Right lobe of liver (tissue), 6 donors: Measurements from ENCODE around the gene ZNF117. TPM values are rescaled to one million over a fixed set of nuclear protein-coding genes. Genes with fewer than 3 reads are reported as not detected.

Experiments
- ATAC-seq, 4 donors: fragments of 200-7000 bp; cut with Tn5 transposase; one replicate each; pipeline ENCODE4 v1.9.1; 2020; ENCODE audit warnings: mild to moderate bottlenecking in 4 of 4, moderate library complexity in 4 of 4
- DNase-seq, 3 donors: peaks; one replicate each; pipeline ENCODE4 v3.0.0-alpha.2; 2020
- H3K27ac ChIP-seq, 3 donors: fragments of 200-600 bp; one replicate each; pipeline ENCODE4 v1.8.0; 2022
- H3K27me3 ChIP-seq, 2 donors: fragments of 200-600 bp; one replicate each; pipeline ENCODE4 v1.8.0; 2022
- H3K36me3 ChIP-seq, 4 donors: fragments of 200-600 bp; sonication (generic) in 1 of 4; one replicate each; pipeline versions ENCODE4 v1.5.1 to v1.8.0; 2017 to 2022; ENCODE audit warnings: control low read depth in 1 of 4
- H3K4me1 ChIP-seq, 4 donors: fragments of 200-600 bp; sonication (generic) in 1 of 4; one replicate each; pipeline versions ENCODE4 v1.5.1 to v1.8.0; 2017 to 2022; ENCODE audit warnings: control low read depth in 1 of 4
- H3K4me3 ChIP-seq, 3 donors: fragments of 200-600 bp; one replicate each; pipeline ENCODE4 v1.8.0; 2022
- H3K9me3 ChIP-seq, 4 donors: fragments of 200-600 bp; sonication (generic) in 1 of 4; one replicate each; pipeline versions ENCODE4 v1.5.1 to v1.8.0; 2017 to 2022; ENCODE audit warnings: control low read depth in 1 of 4
- POLR2A ChIP-seq: fragments of 450-650 bp; IDR thresholded peaks from one replicate; pipeline ENCODE4 v1.6.1; 2017; ENCODE audit warnings: antibody characterized with exemption, mild to moderate bottlenecking
- WGBS: methylation state at CpG from one replicate; pipeline ENCODE4 v1.1.6; 2018; ENCODE audit warnings: low coverage, low lambda C conversion rate; ENCODE audit not compliant: insufficient coverage; ENCODE audit errors: missing lambda C conversion rate; 5-methylcytosine and 5-hydroxymethylcytosine counted together
- intact Hi-C, 2 donors: fragments of 100-400 bp; cut with DNase I; formaldehyde crosslinking; loops; one replicate each; pipeline versions ENCODE4 v1.11.2 to v1.14.1; 2022
- total RNA-seq, 6 experiments: library from RNA; depleted of rRNA in 2 of 6; stranded (reverse); fragments of >200 nt in 2 of 6; fragmentation: NEBNext Ultra II Directional in 3 of 6; extraction: Animal tissue kit (Norgen Biotek cat#: 25700) in 3 of 6; gene quantifications; one replicate each; pipeline versions ENCODE4 v1.1.0 to v1.2.4, GENCODE V29; 2016 to 2023
- TF ChIP-seq, protein P1 (sequence below), 4 donors: fragments of 200-600 bp in 3 of 4; fragments of 450-650 bp in 1 of 4; IDR thresholded peaks; one replicate each; pipeline versions ENCODE4 v1.5.1 to v1.8.0; 2016 to 2022; ENCODE audit warnings: antibody characterized with exemption in 4 of 4, mild to moderate bottlenecking in 2 of 4
- donor health status: DM: no; HTN: yes; CAD: no.
- donor health status: DM: no; HTN: no; CAD: no.
- donor health status: DM: no; HTN: no; CAD: no.
- donor health status: DM: no; HTN: yes; CAD: no.
- donor health status: DM: no; HTN: yes; CAD: no.

The ZNF117 gene
- total RNA-seq, 6 experiments from 2014 or later, result 1.6 to 3.8 (median 3.0) TPM

DNA sequence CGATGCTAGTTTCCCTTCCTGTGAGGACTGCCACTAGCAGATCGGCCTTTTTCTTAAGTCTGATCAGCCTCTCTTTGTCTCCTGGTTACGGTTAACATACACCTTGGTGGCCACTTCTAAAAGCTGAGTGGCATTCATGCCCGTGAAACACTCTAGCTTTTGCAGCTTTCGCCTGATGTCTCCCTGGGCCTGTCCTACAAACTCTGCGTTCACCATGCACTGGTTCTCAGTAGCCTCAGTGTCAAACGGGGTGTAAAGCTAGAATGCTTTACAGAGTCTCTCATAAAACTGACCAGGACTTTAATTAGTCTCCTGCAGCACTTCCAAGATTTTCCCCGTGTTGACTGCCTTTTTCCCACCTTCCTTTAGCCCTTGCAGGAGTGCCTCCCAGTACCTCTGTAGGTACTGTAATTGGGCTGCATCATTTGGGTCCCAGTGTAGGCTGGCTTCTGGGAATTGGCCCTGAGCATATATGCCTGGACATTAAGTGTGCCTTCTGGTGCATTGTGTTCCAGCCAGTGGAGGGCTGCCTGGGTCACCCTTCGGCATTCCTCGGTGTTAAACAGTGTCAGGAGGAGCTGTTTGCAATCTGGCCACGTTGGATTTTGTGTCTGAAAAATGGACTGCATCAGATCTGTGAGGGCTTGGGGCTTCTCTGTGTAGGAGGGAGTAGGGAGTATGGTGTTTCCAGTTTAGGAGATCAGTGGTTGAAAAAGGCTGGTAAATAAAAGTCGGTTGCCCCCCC, 6.5 kb upstream of the ZNF117 start:
- intact Hi-C loops, result no loop called here
- TF ChIP-seq, protein P1, sequence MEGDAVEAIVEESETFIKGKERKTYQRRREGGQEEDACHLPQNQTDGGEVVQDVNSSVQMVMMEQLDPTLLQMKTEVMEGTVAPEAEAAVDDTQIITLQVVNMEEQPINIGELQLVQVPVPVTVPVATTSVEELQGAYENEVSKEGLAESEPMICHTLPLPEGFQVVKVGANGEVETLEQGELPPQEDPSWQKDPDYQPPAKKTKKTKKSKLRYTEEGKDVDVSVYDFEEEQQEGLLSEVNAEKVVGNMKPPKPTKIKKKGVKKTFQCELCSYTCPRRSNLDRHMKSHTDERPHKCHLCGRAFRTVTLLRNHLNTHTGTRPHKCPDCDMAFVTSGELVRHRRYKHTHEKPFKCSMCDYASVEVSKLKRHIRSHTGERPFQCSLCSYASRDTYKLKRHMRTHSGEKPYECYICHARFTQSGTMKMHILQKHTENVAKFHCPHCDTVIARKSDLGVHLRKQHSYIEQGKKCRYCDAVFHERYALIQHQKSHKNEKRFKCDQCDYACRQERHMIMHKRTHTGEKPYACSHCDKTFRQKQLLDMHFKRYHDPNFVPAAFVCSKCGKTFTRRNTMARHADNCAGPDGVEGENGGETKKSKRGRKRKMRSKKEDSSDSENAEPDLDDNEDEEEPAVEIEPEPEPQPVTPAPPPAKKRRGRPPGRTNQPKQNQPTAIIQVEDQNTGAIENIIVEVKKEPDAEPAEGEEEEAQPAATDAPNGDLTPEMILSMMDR (IDR thresholded peaks at IDR 0.05), result no peak
- no peak for TF ChIP-seq POLR2A

DNA sequence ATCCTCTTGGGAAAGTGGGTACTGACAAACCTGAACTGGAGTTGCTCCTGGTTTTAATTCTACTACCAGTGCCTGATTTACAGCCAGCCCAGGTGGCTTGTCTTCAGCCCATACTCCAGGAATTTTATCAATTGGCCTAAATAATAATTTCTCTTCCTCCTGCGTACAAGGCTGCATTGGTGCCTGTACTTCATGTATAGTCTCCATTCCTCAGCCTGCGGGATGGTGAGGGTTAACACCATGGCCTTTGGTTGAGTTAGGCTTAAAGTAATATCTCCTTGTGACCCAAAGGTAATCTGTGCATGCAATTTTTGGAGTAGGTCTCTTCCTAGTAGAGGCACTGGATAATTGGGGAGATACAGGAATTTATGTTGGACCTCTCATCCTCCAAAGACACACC, 5.5 kb upstream of the ZNF117 start:
- H3K9me3 ChIP-seq, result peaks cover 0 to 7% (median 0%) of the 10 kb centered on the region in 4 donors
- no peak overlapping the region for H3K27ac ChIP-seq
- no peaks in the 10 kb centered on the region for H3K36me3 ChIP-seq
- no peak overlapping the region for H3K4me3 ChIP-seq
- no peak for DNase-seq
- H3K27me3 ChIP-seq, result no peaks in the 10 kb centered on the region
- TF ChIP-seq POLR2A, result no peak
- TF ChIP-seq, protein P1 (IDR thresholded peaks at IDR 0.05), result no peak
- WGBS, result no CpG with 5 or more reads among the region's 2 CpGs
- H3K4me1 ChIP-seq, result no peaks in the 10 kb centered on the region
- ATAC-seq, result no peak
- intact Hi-C loops, result no loop called here

More for the DNA sequence above, 6.5 kb upstream of the ZNF117 start:
- Histone ChIP-seq H3K36me3 (no peaks in the 10 kb centered on the region), H3K9me3 (peaks cover 0 to 7% (median 0%) of the 10 kb centered on the region in 4 donors), H3K27ac (no peak overlapping the region), H3K27me3 (no peaks in the 10 kb centered on the region), H3K4me1 (no peaks in the 10 kb centered on the region), H3K4me3 (no peak overlapping the region)
- DNase-seq (no peak), ATAC-seq (no peak)
- WGBS, result 92% methylated on average over 8 of the region's 12 CpGs

DNA sequence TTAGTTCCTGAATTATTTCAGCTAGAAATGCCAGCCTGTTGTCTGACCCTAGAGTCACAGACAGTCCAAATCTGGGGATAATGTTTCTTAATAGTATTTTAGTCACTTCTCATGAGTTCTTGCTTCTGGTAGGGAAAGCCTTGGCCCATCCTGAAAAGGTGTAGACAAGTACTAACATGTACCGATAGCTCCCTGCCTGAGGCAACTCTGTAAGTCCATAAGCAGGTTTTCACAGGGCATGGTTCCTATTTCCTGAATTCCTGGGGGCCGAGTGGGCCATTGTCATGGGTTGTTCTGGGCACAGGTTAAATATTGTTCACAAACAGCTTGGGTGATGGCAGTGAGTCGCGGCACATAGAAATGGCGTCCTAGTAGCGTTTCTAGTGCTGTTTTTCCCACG, 3.1 kb upstream of the ZNF117 start:
- DNase-seq (no peak), ATAC-seq (no peak)
- Histone ChIP-seq H3K36me3 (no peaks in the 10 kb centered on the region), H3K4me3 (no peak overlapping the region), H3K27ac (no peak overlapping the region), H3K27me3 (no peaks in the 10 kb centered on the region), H3K9me3 (peaks cover 0 to 7% (median 3%) of the 10 kb centered on the region in 4 donors), H3K4me1 (no peaks in the 10 kb centered on the region)
- 86% methylated on average over 6 of the region's 7 CpGs for WGBS
- no peak for TF ChIP-seq POLR2A
- TF ChIP-seq, protein P1 (IDR thresholded peaks at IDR 0.05), result no peak
- intact Hi-C loops, result no loop called here

DNA sequence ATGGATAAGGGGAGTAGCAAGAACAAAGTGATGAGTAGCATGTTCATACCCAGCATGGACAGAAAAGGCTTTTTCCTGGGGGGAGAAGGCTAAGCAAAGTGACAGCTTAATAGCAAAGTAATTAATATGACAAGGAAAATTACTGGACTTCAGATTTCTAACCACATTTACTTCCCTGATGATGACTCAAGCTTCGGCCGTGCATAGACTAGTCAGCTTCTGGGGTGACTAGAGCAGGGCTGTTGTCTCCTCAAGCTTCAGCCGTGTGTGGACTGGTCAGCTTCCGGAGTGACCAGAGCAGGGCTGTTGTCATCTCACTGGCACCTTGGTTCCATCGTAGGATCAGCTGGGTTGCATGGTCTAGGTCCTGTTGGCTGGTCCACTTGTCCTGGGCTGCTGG, 2.1 kb upstream of the ZNF117 start:
- WGBS, result 100% methylated on average over 2 of the region's 5 CpGs
- Histone ChIP-seq H3K9me3 (peaks cover 0 to 9% (median 3%) of the 10 kb centered on the region in 4 donors), H3K4me3 (no peak overlapping the region), H3K27ac (no peak overlapping the region), H3K36me3 (no peaks in the 10 kb centered on the region), H3K27me3 (no peaks in the 10 kb centered on the region), H3K4me1 (no peaks in the 10 kb centered on the region)
- ATAC-seq (no peak), DNase-seq (no peak)
- TF ChIP-seq, protein P1 (IDR thresholded peaks at IDR 0.05), result no peak
- TF ChIP-seq POLR2A, result no peak
- intact Hi-C loops, result no loop called here
